ENCODE results near the gene SLC25A13. TPM values are rescaled to one million over a fixed set of nuclear protein-coding genes. Genes with fewer than 3 reads are reported as not detected.

SLC25A13 gene
- total and polyA plus RNA-seq, 4 donors, result 7.7 to 29.8 (median 13.8) TPM

GRCh38 chr7:96308253-96308949 lies 13.5 kb downstream of the SLC25A13 start:
- Histone ChIP-seq H3K9me3 (ENCODE audit: control insufficient read depth, low read length) (no peaks in the 10 kb centered on the region), H3K4me3 (ENCODE audit: low read length in 2 of 2) (no peak overlapping the region), H3K27me3 (ENCODE audit: control insufficient read depth in 1 of 2, insufficient read depth in 2 of 2, low read length in 1 of 2) (no peaks in the 10 kb centered on the region), H3K4me1 (ENCODE audit: control insufficient read depth in 1 of 2, insufficient read depth in 2 of 2, low read length in 2 of 2) (peaks cover 0 to 5% of the 10 kb centered on the region in 2 donors), H3K27ac (ENCODE audit: low read depth in 1 of 2, low read length in 2 of 2) (no peak overlapping the region), H3K36me3 (ENCODE audit: control insufficient read depth in 1 of 2, insufficient read depth in 2 of 2, low read length in 1 of 2) (peaks cover 0 to 1% of the 10 kb centered on the region in 2 donors)
- WGBS, 2 donors, result 95 to 97% methylated on average over 4 of the region's 4 CpGs
- DNase-seq, result no peak
- no peak for ATAC-seq (ENCODE audit: low FRiP score)
- intact Hi-C loops (cut with DNase I), result no loop called here

DNA sequence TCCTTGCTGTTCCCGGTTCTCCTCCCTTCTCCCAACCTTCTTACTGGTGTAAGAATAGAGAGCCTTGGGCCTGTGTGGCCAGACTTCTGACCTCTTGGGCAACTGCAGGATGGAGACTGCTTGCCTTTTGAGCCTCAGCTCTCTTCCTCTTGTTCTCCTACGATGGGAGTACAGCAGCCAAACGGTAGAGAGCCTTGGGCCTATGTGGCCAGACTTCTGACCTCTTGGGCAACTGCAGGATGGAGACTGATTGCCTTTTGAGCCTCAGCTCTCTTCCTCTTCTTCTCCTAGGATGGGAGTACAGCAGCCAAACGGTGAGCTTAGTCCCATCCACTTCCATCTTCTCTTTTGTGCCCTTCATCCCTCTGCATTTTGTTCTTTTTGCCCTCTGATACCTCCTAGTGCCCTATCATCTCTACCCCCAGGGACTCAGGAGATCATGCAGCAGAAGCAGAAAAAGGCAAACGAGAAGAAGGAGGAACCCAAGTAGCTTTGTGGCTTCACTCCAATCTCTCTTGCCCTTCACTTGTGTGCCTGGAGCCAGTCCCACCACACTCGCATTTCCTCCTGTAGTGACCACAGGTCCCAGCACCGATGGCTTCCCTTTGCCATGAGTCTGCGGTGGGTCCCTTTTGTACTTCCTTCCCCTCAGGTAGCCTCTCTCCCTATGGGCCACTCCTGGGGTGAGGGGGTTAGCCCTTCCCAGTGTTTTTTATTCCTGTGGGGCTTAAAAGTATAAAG lies 15.3 kb downstream of the SLC25A13 start:
- 82% methylated on average over 8 of the region's 8 CpGs for WGBS, 2 donors
- Histone ChIP-seq H3K36me3 (ENCODE audit: control insufficient read depth in 1 of 2, insufficient read depth in 2 of 2, low read length in 1 of 2) (peaks cover 0 to 1% of the 10 kb centered on the region in 2 donors), H3K4me3 (ENCODE audit: low read length in 2 of 2) (no peak overlapping the region), H3K27ac (ENCODE audit: low read depth in 1 of 2, low read length in 2 of 2) (no peak overlapping the region), H3K27me3 (ENCODE audit: control insufficient read depth in 1 of 2, insufficient read depth in 2 of 2, low read length in 1 of 2) (no peaks in the 10 kb centered on the region), H3K4me1 (ENCODE audit: control insufficient read depth in 1 of 2, insufficient read depth in 2 of 2, low read length in 2 of 2) (peaks cover 0 to 5% of the 10 kb centered on the region in 2 donors), H3K9me3 (ENCODE audit: control insufficient read depth, low read length) (no peaks in the 10 kb centered on the region)
- no peak for ATAC-seq (ENCODE audit: low FRiP score)
- intact Hi-C loops (cut with DNase I), result no loop called here
- DNase-seq, result no peak

DNA sequence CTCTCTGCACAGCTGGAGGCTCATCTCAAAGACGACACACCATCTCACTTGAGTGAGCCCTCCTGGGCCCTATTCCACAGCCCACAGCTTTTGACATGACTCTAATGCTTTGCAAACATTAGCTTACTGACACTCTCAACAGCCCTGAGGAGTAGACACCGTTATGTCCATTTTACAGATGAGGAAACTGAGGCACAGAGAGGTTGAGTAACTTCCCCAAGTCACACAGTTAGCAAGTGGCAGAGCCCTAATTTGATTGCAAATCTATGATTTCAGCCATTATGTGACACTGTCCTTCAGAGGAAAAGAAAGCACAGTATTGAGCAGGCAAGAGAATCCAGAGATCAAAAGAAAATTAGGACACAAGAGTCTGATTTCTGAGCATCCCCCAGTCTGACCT lies 16.0 kb downstream of the SLC25A13 start:
- WGBS, 2 donors, result 96 to 97% methylated on average over 2 of the region's 2 CpGs
- H3K27me3 ChIP-seq (ENCODE audit: control insufficient read depth in 1 of 2, insufficient read depth in 2 of 2, low read length in 1 of 2), result no peaks in the 10 kb centered on the region
- no peak overlapping the region for H3K27ac ChIP-seq (ENCODE audit: low read depth in 1 of 2, low read length in 2 of 2)
- H3K4me3 ChIP-seq (ENCODE audit: low read length in 2 of 2), result no peak overlapping the region
- H3K36me3 ChIP-seq (ENCODE audit: control insufficient read depth in 1 of 2, insufficient read depth in 2 of 2, low read length in 1 of 2), result peaks cover 0 to 1% of the 10 kb centered on the region in 2 donors
- no peaks in the 10 kb centered on the region for H3K9me3 ChIP-seq (ENCODE audit: control insufficient read depth, low read length)
- intact Hi-C loops (cut with DNase I), result no loop called here
- ATAC-seq (ENCODE audit: low FRiP score) (no peak), DNase-seq (no peak)
- H3K4me1 ChIP-seq (ENCODE audit: control insufficient read depth in 1 of 2, insufficient read depth in 2 of 2, low read length in 2 of 2), result peaks cover 0 to 5% of the 10 kb centered on the region in 2 donors

- Histone ChIP-seq H3K27me3 (ENCODE audit: control insufficient read depth in 1 of 2, insufficient read depth in 2 of 2, low read length in 1 of 2) (no peaks in the 10 kb centered on the region), H3K4me3 (ENCODE audit: low read length in 2 of 2) (no peak overlapping the region), H3K36me3 (ENCODE audit: control insufficient read depth in 1 of 2, insufficient read depth in 2 of 2, low read length in 1 of 2) (peaks cover 0 to 1% of the 10 kb centered on the region in 2 donors), H3K4me1 (ENCODE audit: control insufficient read depth in 1 of 2, insufficient read depth in 2 of 2, low read length in 2 of 2) (peaks cover 0 to 3% of the 10 kb centered on the region in 2 donors), H3K27ac (ENCODE audit: low read depth in 1 of 2, low read length in 2 of 2) (no peak overlapping the region), H3K9me3 (ENCODE audit: control insufficient read depth, low read length) (no peaks in the 10 kb centered on the region)
- ATAC-seq (ENCODE audit: low FRiP score), result no peak
- no peak for DNase-seq
- intact Hi-C loops (cut with DNase I), result no loop called here
- 88 to 94% methylated on average over 3 of the region's 3 CpGs for WGBS, 2 donors
Observed at GRCh38 chr7:96304573-96304972, 17.3 kb downstream of the SLC25A13 start.

- H3K9me3 ChIP-seq (ENCODE audit: control insufficient read depth, low read length), result no peaks in the 10 kb centered on the region
- peaks cover 0 to 1% of the 10 kb centered on the region in 2 donors for H3K36me3 ChIP-seq (ENCODE audit: control insufficient read depth in 1 of 2, insufficient read depth in 2 of 2, low read length in 1 of 2)
- WGBS, 2 donors, result 96% methylated on average over 5 of the region's 5 CpGs
- H3K27ac ChIP-seq (ENCODE audit: low read depth in 1 of 2, low read length in 2 of 2), result no peak overlapping the region
- ATAC-seq (ENCODE audit: low FRiP score), result no peak
- H3K27me3 ChIP-seq (ENCODE audit: control insufficient read depth in 1 of 2, insufficient read depth in 2 of 2, low read length in 1 of 2), result no peaks in the 10 kb centered on the region
- H3K4me1 ChIP-seq (ENCODE audit: control insufficient read depth in 1 of 2, insufficient read depth in 2 of 2, low read length in 2 of 2), result peaks cover 0 to 2% of the 10 kb centered on the region in 2 donors
- H3K4me3 ChIP-seq (ENCODE audit: low read length in 2 of 2), result no peak overlapping the region
- DNase-seq, result no peak
- intact Hi-C loops (cut with DNase I), result no loop called here
Observed at GRCh38 chr7:96303686-96304443, 18.0 kb downstream of the SLC25A13 start.

DNA sequence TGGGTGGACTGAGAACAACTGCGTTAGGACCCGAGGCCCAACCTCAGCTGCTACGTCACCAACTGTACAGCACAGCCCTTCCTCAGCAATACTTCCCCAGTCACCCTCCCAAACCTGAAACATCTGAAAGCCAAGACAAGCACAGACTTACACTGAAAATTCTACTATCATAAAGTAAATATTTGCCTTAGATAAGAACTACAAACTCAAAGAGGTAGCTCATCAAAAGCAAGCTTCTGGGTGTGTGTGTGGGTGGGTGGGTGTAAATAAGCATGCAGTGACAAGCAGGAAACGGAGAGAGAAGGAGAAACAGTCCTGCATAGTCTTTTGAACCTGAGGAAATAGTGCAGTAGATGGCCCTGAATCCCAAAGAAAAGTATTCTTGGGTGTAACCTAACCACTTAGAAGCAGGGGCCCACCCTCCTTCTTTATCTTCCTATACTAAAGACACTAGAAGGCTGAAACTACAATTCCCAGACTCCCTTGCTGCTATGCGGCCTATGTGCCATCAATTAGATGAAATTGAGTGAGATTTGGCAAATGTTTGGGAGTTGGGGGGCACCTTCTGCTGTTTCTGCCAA lies 18.7 kb downstream of the SLC25A13 start:
- Histone ChIP-seq H3K4me1 (ENCODE audit: control insufficient read depth in 1 of 2, insufficient read depth in 2 of 2, low read length in 2 of 2) (peaks cover 0 to 2% of the 10 kb centered on the region in 2 donors), H3K36me3 (ENCODE audit: control insufficient read depth in 1 of 2, insufficient read depth in 2 of 2, low read length in 1 of 2) (peaks cover 0 to 1% of the 10 kb centered on the region in 2 donors), H3K4me3 (ENCODE audit: low read length in 2 of 2) (no peak overlapping the region), H3K27me3 (ENCODE audit: control insufficient read depth in 1 of 2, insufficient read depth in 2 of 2, low read length in 1 of 2) (no peaks in the 10 kb centered on the region), H3K27ac (ENCODE audit: low read depth in 1 of 2, low read length in 2 of 2) (no peak overlapping the region), H3K9me3 (ENCODE audit: control insufficient read depth, low read length) (no peaks in the 10 kb centered on the region)
- no peak for ATAC-seq (ENCODE audit: low FRiP score)
- no peak for DNase-seq
- intact Hi-C loops (cut with DNase I), result no loop called here
- WGBS, 2 donors, result 37 to 39% methylated on average over 5 of the region's 5 CpGs

- ATAC-seq (ENCODE audit: low FRiP score) (no peak), DNase-seq (no peak)
- 93 to 100% methylated on average over 1 of the region's 1 CpG for WGBS, 2 donors
- intact Hi-C loops (cut with DNase I), result no loop called here
- Histone ChIP-seq H3K9me3 (ENCODE audit: control insufficient read depth, low read length) (no peaks in the 10 kb centered on the region), H3K27me3 (ENCODE audit: control insufficient read depth in 1 of 2, insufficient read depth in 2 of 2, low read length in 1 of 2) (no peaks in the 10 kb centered on the region), H3K4me3 (ENCODE audit: low read length in 2 of 2) (no peak overlapping the region), H3K27ac (ENCODE audit: low read depth in 1 of 2, low read length in 2 of 2) (no peak overlapping the region), H3K36me3 (ENCODE audit: control insufficient read depth in 1 of 2, insufficient read depth in 2 of 2, low read length in 1 of 2) (peaks cover 0 to under 1% of the 10 kb centered on the region in 2 donors), H3K4me1 (ENCODE audit: control insufficient read depth in 1 of 2, insufficient read depth in 2 of 2, low read length in 2 of 2) (peaks cover 0 to 2% of the 10 kb centered on the region in 2 donors)
Observed at GRCh38 chr7:96300986-96301385, 20.9 kb downstream of the SLC25A13 start.

GRCh38 chr7:96300502-96300901 lies 21.4 kb downstream of the SLC25A13 start:
- intact Hi-C loops (cut with DNase I), result no loop called here
- H3K4me1 ChIP-seq (ENCODE audit: control insufficient read depth in 1 of 2, insufficient read depth in 2 of 2, low read length in 2 of 2), result peaks cover 0 to 2% of the 10 kb centered on the region in 2 donors
- ATAC-seq (ENCODE audit: low FRiP score), result no peak
- DNase-seq, result no peak
- no peak overlapping the region for H3K4me3 ChIP-seq (ENCODE audit: low read length in 2 of 2)
- no peaks in the 10 kb centered on the region for H3K9me3 ChIP-seq (ENCODE audit: control insufficient read depth, low read length)
- H3K27ac ChIP-seq (ENCODE audit: low read depth in 1 of 2, low read length in 2 of 2), result no peak overlapping the region
- no peaks in the 10 kb centered on the region for H3K27me3 ChIP-seq (ENCODE audit: control insufficient read depth in 1 of 2, insufficient read depth in 2 of 2, low read length in 1 of 2)
- H3K36me3 ChIP-seq (ENCODE audit: control insufficient read depth in 1 of 2, insufficient read depth in 2 of 2, low read length in 1 of 2), result peaks cover 0 to 2% of the 10 kb centered on the region in 2 donors

Measured in aorta (tissue), 5 donors.